Psoas muscle (tissue), 8 donors: Measurements from ENCODE around the gene SHC3. TPM values are rescaled to one million over a fixed set of nuclear protein-coding genes. Genes with fewer than 3 reads are reported as not detected.

Source experiments
- ATAC-seq, 4 donors: fragments of 200-7000 bp; cut with Tn5 transposase; one replicate each; pipeline ENCODE4 v1.9.1; 2020; ENCODE audit warnings: moderate library complexity in 3 of 4, mild to moderate bottlenecking in 2 of 4
- DNase-seq, 2 donors: peaks; one replicate each; pipeline ENCODE4 v3.0.0-alpha.2; 2020
- H3K27ac ChIP-seq: fragments of 200-600 bp; one replicate; pipeline ENCODE4 v1.8.0; 2022
- H3K27me3 ChIP-seq, 3 donors: fragments of 200-600 bp in 1 of 3; one replicate each; pipeline versions ENCODE4 v1.6.1 to v1.8.0; 2013 to 2022; ENCODE audit warnings: low read length in 2 of 3, mild to moderate bottlenecking in 2 of 3, moderate library complexity in 1 of 3; ENCODE audit not compliant: insufficient read depth in 3 of 3
- H3K36me3 ChIP-seq, 2 donors: fragments of 200-600 bp in 1 of 2; one replicate each; pipeline versions ENCODE4 v1.6.1 to v1.8.0; 2013 to 2022; ENCODE audit warnings: low read depth in 1 of 2, mild to moderate bottlenecking in 1 of 2, moderate library complexity in 1 of 2; ENCODE audit not compliant: insufficient read depth in 1 of 2
- H3K4me1 ChIP-seq: fragments of 200-600 bp; one replicate; pipeline ENCODE4 v1.8.0; 2022
- H3K4me3 ChIP-seq: fragments of 200-600 bp; one replicate; pipeline ENCODE4 v1.8.0; 2022; ENCODE audit warnings: mild to moderate bottlenecking
- H3K9me3 ChIP-seq: fragments of 200-600 bp; one replicate; pipeline ENCODE4 v1.8.0; 2022
- WGBS, 3 donors: extraction: QIAGEN DNeasy Blood & Tissue Kit; methylation state at CpG; one replicate each; pipeline versions ENCODE4 v1.1.6 to v1.1.7; 2013; 5-methylcytosine and 5-hydroxymethylcytosine counted together
- intact Hi-C, 2 donors: fragments of 100-400 bp; cut with DNase I; formaldehyde crosslinking; loops; one replicate each; pipeline versions ENCODE4 v1.11.0 to v1.14.2; 2022
- polyA plus RNA-seq, 3 donors: library from polyadenylated mRNA; stranded (reverse); fragments of 200-250 nt; gene quantifications; one replicate each; pipeline ENCODE4 v1.2.3, GENCODE V29; 2013
- total RNA-seq, 4 donors: library from RNA; stranded (reverse); fragmentation: NEBNext Ultra II Directional in 2 of 4; extraction: Animal tissue kit (Norgen Biotek cat#: 25700) in 2 of 4; gene quantifications; one replicate each; pipeline versions ENCODE4 v1.2.1 to v1.2.4, GENCODE V29; 2021 to 2023
- TF ChIP-seq, protein P1 (sequence below): fragments of 200-600 bp; IDR thresholded peaks from one replicate; pipeline ENCODE4 v1.8.0; 2022; ENCODE audit warnings: antibody characterized with exemption
- donor health status: healthy with polysubstance abuse.
- donor health status: DM: no; HTN: no; CAD: no; lungs with moderate emphysema.
- donor health status: Bipolar disorder and iron deficiency.
- donor health status: healthy.
- donor health status: DM: yes; HTN: yes; CAD: no.
- donor health status: DM: no; HTN: no; CAD: no.
- donor health status: DM: no; HTN: no; CAD: no.
- donor health status: DM: yes; HTN: yes; CAD: no.

Gene SHC3
- total and polyA plus RNA-seq, 7 donors = 0.04 to 0.71 (median 0.20) TPM

- intact Hi-C loops = no loop called here
- DNase-seq (peak in 1 of 2 donors; percentile 62), ATAC-seq (no peak)
- 42 to 65% (median 44%) methylated on average over 2 of the region's 2 CpGs for WGBS, 3 donors
- TF ChIP-seq, protein P1, sequence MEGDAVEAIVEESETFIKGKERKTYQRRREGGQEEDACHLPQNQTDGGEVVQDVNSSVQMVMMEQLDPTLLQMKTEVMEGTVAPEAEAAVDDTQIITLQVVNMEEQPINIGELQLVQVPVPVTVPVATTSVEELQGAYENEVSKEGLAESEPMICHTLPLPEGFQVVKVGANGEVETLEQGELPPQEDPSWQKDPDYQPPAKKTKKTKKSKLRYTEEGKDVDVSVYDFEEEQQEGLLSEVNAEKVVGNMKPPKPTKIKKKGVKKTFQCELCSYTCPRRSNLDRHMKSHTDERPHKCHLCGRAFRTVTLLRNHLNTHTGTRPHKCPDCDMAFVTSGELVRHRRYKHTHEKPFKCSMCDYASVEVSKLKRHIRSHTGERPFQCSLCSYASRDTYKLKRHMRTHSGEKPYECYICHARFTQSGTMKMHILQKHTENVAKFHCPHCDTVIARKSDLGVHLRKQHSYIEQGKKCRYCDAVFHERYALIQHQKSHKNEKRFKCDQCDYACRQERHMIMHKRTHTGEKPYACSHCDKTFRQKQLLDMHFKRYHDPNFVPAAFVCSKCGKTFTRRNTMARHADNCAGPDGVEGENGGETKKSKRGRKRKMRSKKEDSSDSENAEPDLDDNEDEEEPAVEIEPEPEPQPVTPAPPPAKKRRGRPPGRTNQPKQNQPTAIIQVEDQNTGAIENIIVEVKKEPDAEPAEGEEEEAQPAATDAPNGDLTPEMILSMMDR = no peak
- Histone ChIP-seq H3K4me3 (no peak overlapping the region), H3K27ac (no peak overlapping the region), H3K9me3 (no peaks in the 10 kb centered on the region), H3K36me3 (no peaks in the 10 kb centered on the region), H3K27me3 (peaks cover 0 to 8% (median 4%) of the 10 kb centered on the region in 3 donors), H3K4me1 (no peaks in the 10 kb centered on the region)
Measured at GRCh38 chr9:88979021-88979420, 199.6 kb downstream of the SHC3 start.

GRCh38 chr9:88978034-88978433 lies 200.6 kb downstream of the SHC3 start:
- Histone ChIP-seq H3K27ac (no peak overlapping the region), H3K4me1 (no peaks in the 10 kb centered on the region), H3K4me3 (no peak overlapping the region), H3K9me3 (no peaks in the 10 kb centered on the region), H3K27me3 (peaks cover 0 to 8% (median 0%) of the 10 kb centered on the region in 3 donors), H3K36me3 (no peaks in the 10 kb centered on the region)
- TF ChIP-seq, protein P1 = no peak
- intact Hi-C loops = no loop called here
- no peak for ATAC-seq
- no peak for DNase-seq
- 61 to 82% (median 79%) methylated on average over 5 of the region's 5 CpGs for WGBS, 3 donors

- intact Hi-C loops = no loop called here
- WGBS, 3 donors = 94 to 100% (median 95%) methylated on average over 5 of the region's 5 CpGs
- ATAC-seq (no peak), DNase-seq (no peak)
- H3K27me3 ChIP-seq = peaks cover 0 to 8% (median 0%) of the 10 kb centered on the region in 3 donors
- no peaks in the 10 kb centered on the region for H3K4me1 ChIP-seq
- TF ChIP-seq, protein P1 = no peak
- no peak overlapping the region for H3K4me3 ChIP-seq
- no peak overlapping the region for H3K27ac ChIP-seq
- no peaks in the 10 kb centered on the region for H3K9me3 ChIP-seq
- no peaks in the 10 kb centered on the region for H3K36me3 ChIP-seq
Measured at GRCh38 chr9:88976890-88977257, 201.7 kb downstream of the SHC3 start.

DNA sequence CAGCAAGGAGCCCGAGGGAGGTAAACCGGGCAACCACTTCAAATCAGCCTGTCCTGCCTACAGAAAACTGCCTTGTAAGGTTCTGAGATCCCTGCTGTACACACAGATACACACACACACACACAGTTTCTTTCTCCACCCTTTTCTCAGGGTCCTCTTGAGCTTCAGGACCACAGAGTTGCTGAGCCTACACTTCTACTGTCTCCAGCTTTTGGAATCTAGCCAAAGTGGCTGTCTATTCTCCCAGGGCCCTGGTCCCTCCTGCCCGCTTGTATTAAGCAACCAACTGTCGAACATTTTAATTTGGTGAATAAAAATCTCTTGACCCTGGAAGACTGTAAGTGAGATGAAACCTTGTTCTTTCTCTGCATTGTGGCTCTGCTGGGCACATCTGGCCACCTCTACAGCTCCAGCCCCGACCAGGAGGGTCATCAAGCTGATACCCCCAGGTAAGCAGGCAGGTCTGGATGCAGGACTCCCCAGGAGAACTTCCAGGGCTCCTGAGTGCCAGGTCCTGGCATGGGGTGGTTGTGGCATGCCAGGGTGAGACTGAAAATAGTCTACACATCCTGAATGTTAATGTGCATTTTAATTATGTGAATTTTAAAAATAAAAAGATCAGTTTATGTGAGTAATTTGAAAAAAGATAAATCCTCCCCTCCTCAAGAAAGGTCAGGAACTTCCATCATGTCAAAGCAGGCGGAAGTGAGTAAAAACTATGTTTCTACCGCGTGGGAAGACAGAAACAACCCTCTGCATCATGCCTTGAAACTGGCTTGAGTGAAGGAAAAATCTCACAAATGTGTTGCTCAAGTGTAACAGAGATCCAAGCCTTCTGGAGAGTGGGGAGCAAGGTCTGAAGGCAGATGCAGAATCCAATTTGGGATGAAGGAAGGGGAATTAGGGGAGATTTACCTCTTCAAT lies 202.4 kb downstream of the SHC3 start:
- DNase-seq = no peak
- ATAC-seq = no peak
- 78 to 82% (median 81%) methylated on average over 8 of the region's 8 CpGs for WGBS, 3 donors

More for the DNA sequence above, 202.4 kb downstream of the SHC3 start:
- intact Hi-C loops = no loop called here
- no peak overlapping the region for H3K27ac ChIP-seq
- no peaks in the 10 kb centered on the region for H3K36me3 ChIP-seq
- no peak overlapping the region for H3K4me3 ChIP-seq
- TF ChIP-seq, protein P1 = no peak
- peaks cover 0 to 8% (median 0%) of the 10 kb centered on the region in 3 donors for H3K27me3 ChIP-seq
- H3K4me1 ChIP-seq = no peaks in the 10 kb centered on the region
- H3K9me3 ChIP-seq = no peaks in the 10 kb centered on the region
